Duodenal mucosa (tissue), 2 donors: ENCODE results near the gene RFX5.
"Not testable (repeated sequence)": the region's sequence is repeated elsewhere in the genome, so short reads cannot be mapped to it uniquely, and the experiment has no call there.

Source experiments
- H3K27ac ChIP-seq: one replicate; pipeline ENCODE4 v1.7.0; 2013; ENCODE audit warnings: low read depth, low read length
- H3K27me3 ChIP-seq, 2 donors: one replicate each; pipeline ENCODE4 v1.7.0; 2013; ENCODE audit warnings: low read length in 2 of 2, control low read depth in 1 of 2; ENCODE audit not compliant: insufficient read depth in 2 of 2, control insufficient read depth in 1 of 2
- H3K36me3 ChIP-seq, 2 donors: one replicate each; pipeline ENCODE4 v1.7.0; 2013; ENCODE audit warnings: low read length in 2 of 2, control low read depth in 1 of 2; ENCODE audit not compliant: insufficient read depth in 2 of 2, control insufficient read depth in 1 of 2
- H3K4me1 ChIP-seq, 2 donors: one replicate each; pipeline ENCODE4 v1.7.0; 2013; ENCODE audit warnings: low read length in 2 of 2, control low read depth in 1 of 2; ENCODE audit not compliant: insufficient read depth in 2 of 2, control insufficient read depth in 1 of 2
- H3K4me3 ChIP-seq, 2 donors: one replicate each; pipeline ENCODE4 v1.7.0; 2013; ENCODE audit warnings: low read length in 2 of 2, low read depth in 1 of 2
- H3K9ac ChIP-seq, 2 donors: one replicate each; pipeline ENCODE4 v1.7.0; 2013; ENCODE audit warnings: low read length in 2 of 2, low read depth in 1 of 2
- H3K9me3 ChIP-seq, 2 donors: one replicate each; pipeline ENCODE4 v1.7.0; 2013; ENCODE audit warnings: low read length in 2 of 2, control low read depth in 1 of 2; ENCODE audit not compliant: control insufficient read depth in 1 of 2

Gene RFX5

GRCh38 chr1:151346769-151347522, at the start of gene RFX5:
Gene RFX5 (minus strand): TSS chr1:151347252. CDS start chr1:151346320, 932 bp downstream.
- Histone ChIP-seq H3K27me3 (no peaks in the 10 kb centered on the region), H3K36me3 (peaks cover 23 to 28% of the 10 kb centered on the region in 2 donors), H3K4me3 (peak within 1 kb of the TSS; percentile 81 to 97), H3K9me3 (no peaks in the 10 kb centered on the region), H3K9ac (peak within 1 kb of the TSS; percentile 76 to 89), H3K27ac (peak within 1 kb of the TSS; percentile 97), H3K4me1 (peaks cover 16 to 19% of the 10 kb centered on the region in 2 donors)

- H3K9ac ChIP-seq, H3K4me3 ChIP-seq, H3K27me3 ChIP-seq, H3K9me3 ChIP-seq, H3K36me3 ChIP-seq, H3K27ac ChIP-seq: not testable (repeated sequence)
- peaks cover 11 to 12% of the 10 kb centered on the region in 2 donors for H3K4me1 ChIP-seq
These were observed 49.2 kb upstream of the RFX5 start for GRCh38 chr1:151396265-151396664.

GRCh38 chr1:151393583-151393982, 46.5 kb upstream of the RFX5 start:
- Histone ChIP-seq H3K36me3 (no peaks in the 10 kb centered on the region), H3K27ac (no peak overlapping the region), H3K9me3 (no peaks in the 10 kb centered on the region), H3K9ac (no peak overlapping the region), H3K27me3 (no peaks in the 10 kb centered on the region), H3K4me1 (no peaks in the 10 kb centered on the region), H3K4me3 (no peak overlapping the region)

GRCh38 chr1:151391079-151391563, 44.1 kb upstream of the RFX5 start:
- H3K27me3 ChIP-seq: no peaks in the 10 kb centered on the region
- H3K9me3 ChIP-seq: no peaks in the 10 kb centered on the region
- no peaks in the 10 kb centered on the region for H3K4me1 ChIP-seq
- H3K4me3 ChIP-seq: no peak overlapping the region
- H3K9ac ChIP-seq: no peak overlapping the region
- H3K27ac ChIP-seq: no peak overlapping the region
- no peaks in the 10 kb centered on the region for H3K36me3 ChIP-seq

GRCh38 chr1:151390221-151391078, 43.4 kb upstream of the RFX5 start:
- H3K4me3 ChIP-seq, H3K9ac ChIP-seq, H3K9me3 ChIP-seq, H3K27me3 ChIP-seq, H3K4me1 ChIP-seq, H3K27ac ChIP-seq, H3K36me3 ChIP-seq: not testable (repeated sequence)

GRCh38 chr1:151386002-151386401, 39.0 kb upstream of the RFX5 start:
- H3K9ac ChIP-seq: no peak overlapping the region
- H3K4me3 ChIP-seq: no peak overlapping the region
- no peak overlapping the region for H3K27ac ChIP-seq
- no peaks in the 10 kb centered on the region for H3K9me3 ChIP-seq
- H3K4me1 ChIP-seq: no peaks in the 10 kb centered on the region
- no peaks in the 10 kb centered on the region for H3K27me3 ChIP-seq
- H3K36me3 ChIP-seq: no peaks in the 10 kb centered on the region

- H3K9ac ChIP-seq: no peak overlapping the region
- no peak overlapping the region for H3K27ac ChIP-seq
- no peaks in the 10 kb centered on the region for H3K9me3 ChIP-seq
- H3K4me3 ChIP-seq: no peak overlapping the region
- H3K4me1 ChIP-seq: no peaks in the 10 kb centered on the region
- no peaks in the 10 kb centered on the region for H3K36me3 ChIP-seq
- no peaks in the 10 kb centered on the region for H3K27me3 ChIP-seq
These were observed 37.5 kb upstream of the RFX5 start for GRCh38 chr1:151384584-151384983.

GRCh38 chr1:151377150-151377884, 30.3 kb upstream of the RFX5 start:
- no peaks in the 10 kb centered on the region for H3K9me3 ChIP-seq
- peaks cover 13 to 14% of the 10 kb centered on the region in 2 donors for H3K4me1 ChIP-seq
- no peak overlapping the region for H3K4me3 ChIP-seq
- no peaks in the 10 kb centered on the region for H3K36me3 ChIP-seq
- H3K9ac ChIP-seq: no peak overlapping the region
- no peaks in the 10 kb centered on the region for H3K27me3 ChIP-seq
- no peak overlapping the region for H3K27ac ChIP-seq

- Histone ChIP-seq H3K4me3 (no peak overlapping the region), H3K4me1 (peaks cover 35 to 51% of the 10 kb centered on the region in 2 donors), H3K9me3 (no peaks in the 10 kb centered on the region), H3K27ac (no peak overlapping the region), H3K9ac (no peak overlapping the region), H3K27me3 (no peaks in the 10 kb centered on the region), H3K36me3 (peaks cover 2 to 11% of the 10 kb centered on the region in 2 donors)
These were observed 26.1 kb upstream of the RFX5 start for GRCh38 chr1:151373196-151373595.
